Fibroblast of upper back skin (primary cell): ENCODE measurements around the gene DRAM1.
"Not testable (repeated sequence)": the region's sequence is repeated elsewhere in the genome, so short reads cannot be mapped to it uniquely, and the experiment has no call there.

Experiments used
- DNase-seq: peaks from one replicate; pipeline ENCODE4 v3.0.0-alpha.2; 2013

The DRAM1 gene

GRCh38 chr12:101908395-101908794, 31.0 kb downstream of the DRAM1 start:
- DNase-seq = no peak

GRCh38 chr12:101909646-101910045, 32.3 kb downstream of the DRAM1 start:
- no peak for DNase-seq

GRCh38 chr12:101915841-101916240, 38.5 kb downstream of the DRAM1 start:
- DNase-seq = no peak

GRCh38 chr12:101918805-101919204, 41.4 kb downstream of the DRAM1 start:
- DNase-seq = not testable (repeated sequence)

GRCh38 chr12:101919447-101919846, 42.1 kb downstream of the DRAM1 start:
- no peak for DNase-seq

- no peak for DNase-seq
These were observed 43.5 kb downstream of the DRAM1 start for GRCh38 chr12:101920906-101921305.

GRCh38 chr12:101923045-101923718, 45.8 kb downstream of the DRAM1 start:
- no peak for DNase-seq

GRCh38 chr12:101924618-101925017, 47.2 kb downstream of the DRAM1 start:
- peak; percentile 28 for DNase-seq

GRCh38 chr12:101925361-101925760, 48.0 kb downstream of the DRAM1 start:
- peak; percentile 99 for DNase-seq

GRCh38 chr12:101925935-101926334, 48.6 kb downstream of the DRAM1 start:
- DNase-seq = no peak

- DNase-seq = peak; percentile 64
These were observed 49.7 kb downstream of the DRAM1 start for GRCh38 chr12:101927036-101927435.

- DNase-seq = no peak
These were observed 50.6 kb downstream of the DRAM1 start for GRCh38 chr12:101927999-101928398.

- DNase-seq = no peak
These were observed 51.2 kb downstream of the DRAM1 start for GRCh38 chr12:101928556-101928955.

GRCh38 chr12:101929365-101930041, 52.1 kb downstream of the DRAM1 start:
- DNase-seq = no peak

- DNase-seq = no peak
These were observed 54.3 kb downstream of the DRAM1 start for GRCh38 chr12:101931498-101932326.

GRCh38 chr12:101933866-101934514, 56.6 kb downstream of the DRAM1 start:
- no peak for DNase-seq

GRCh38 chr12:101935890-101936746, 58.7 kb downstream of the DRAM1 start:
- DNase-seq = peak; percentile 95

GRCh38 chr12:101939306-101939705, 61.9 kb downstream of the DRAM1 start:
- DNase-seq = no peak

GRCh38 chr12:101939856-101940265, 62.5 kb downstream of the DRAM1 start:
- peak; percentile 80 for DNase-seq

GRCh38 chr12:101940400-101940950, 63.1 kb downstream of the DRAM1 start:
- no peak for DNase-seq

GRCh38 chr12:101941306-101942249, 64.2 kb downstream of the DRAM1 start:
- no peak for DNase-seq
